Vagina (tissue), 2 donors: ENCODE results near the gene LRFN3. TPM values are rescaled to one million over a fixed set of nuclear protein-coding genes. Genes with fewer than 3 reads are reported as not detected.
A peak's percentile ranks its signal among the peaks of the same experiment; 100 is the strongest.
"Not testable (repeated sequence)": the region's sequence is repeated elsewhere in the genome, so short reads cannot be mapped to it uniquely, and the experiment has no call there.

Experiments used
- DNase-seq, 2 donors: peaks; one replicate each; pipeline ENCODE4 v3.0.0-alpha.2; 2017; ENCODE audit errors: extremely low spot score in 2 of 2
- H3K27ac ChIP-seq: fragments of 200-600 bp; sonication (generic); one replicate; pipeline ENCODE4 v1.5.1; 2019
- H3K27me3 ChIP-seq: fragments of 200-600 bp; sonication (generic); one replicate; pipeline ENCODE4 v1.5.1; 2019
- H3K36me3 ChIP-seq, 2 donors: fragments of 200-600 bp; sonication (generic); one replicate each; pipeline ENCODE4 v1.5.1; 2017 to 2019
- H3K4me1 ChIP-seq: fragments of 200-600 bp; sonication (generic); one replicate; pipeline ENCODE4 v1.5.1; 2019
- H3K4me3 ChIP-seq, 2 donors: fragments of 200-600 bp; sonication (generic); 1 replicate in 1 of 2; 2 replicates in 1 of 2; pipeline ENCODE4 v1.5.1; 2016 to 2019
- H3K9me3 ChIP-seq: fragments of 200-600 bp; sonication (generic); one replicate; pipeline ENCODE4 v1.5.1; 2019
- CTCF ChIP-seq, 3 experiments: fragments of 450-650 bp in 2 of 3; fragments of 200-600 bp in 1 of 3; sonication (generic) in 1 of 3; IDR thresholded peaks; one replicate each; pipeline ENCODE4 v1.5.1; 2017 to 2019; ENCODE audit warnings: antibody characterized with exemption in 3 of 3, mild to moderate bottlenecking in 2 of 3, moderate library complexity in 2 of 3
- POLR2A ChIP-seq, 2 donors: fragments of 450-650 bp; IDR thresholded peaks; one replicate each; pipeline ENCODE4 v1.6.1; 2017; ENCODE audit warnings: antibody characterized with exemption in 2 of 2, mild to moderate bottlenecking in 2 of 2, moderate library complexity in 2 of 2
- POLR2AphosphoS5 ChIP-seq, 2 donors: sonication (generic); formaldehyde crosslinking; IDR thresholded peaks; one replicate each; pipeline ENCODE4 v1.9.0; 2017; ENCODE audit warnings: antibody characterized with exemption in 2 of 2, mild to moderate bottlenecking in 2 of 2, low read depth in 1 of 2; ENCODE audit not compliant: insufficient read depth in 1 of 2
- intact Hi-C: fragments of 100-400 bp; cut with DNase I; formaldehyde crosslinking; loops from one replicate; pipeline ENCODE4 v1.15.1; 2023
- total RNA-seq: library from RNA; depleted of rRNA; stranded (reverse); fragments of >200 nt; gene quantifications from one replicate; pipeline ENCODE4 v1.2.3, GENCODE V29; 2016

Gene LRFN3
- total RNA-seq, 1 donor from 2014 or later, result 9.1 TPM

GRCh38 chr19:35905178-35905727, 30.9 kb upstream of the LRFN3 start:
- no peaks in the 10 kb centered on the region for H3K9me3 ChIP-seq
- no peaks in the 10 kb centered on the region for H3K27me3 ChIP-seq
- H3K27ac ChIP-seq, result no peak overlapping the region
- H3K36me3 ChIP-seq, result no peaks in the 10 kb centered on the region
- intact Hi-C loops, result no loop called here
- peaks cover 24% of the 10 kb centered on the region for H3K4me1 ChIP-seq
- no peak overlapping the region for H3K4me3 ChIP-seq
- DNase-seq, result no peak
- TF ChIP-seq CTCF (IDR thresholded peaks at IDR 0.05) (no peak), POLR2A (IDR thresholded peaks at IDR 0.05) (no peak), POLR2AphosphoS5 (IDR thresholded peaks at IDR 0.05; ENCODE audit: insufficient read depth in 1 of 2, low read depth in 1 of 2) (no peak)

GRCh38 chr19:35907377-35907745, 28.8 kb upstream of the LRFN3 start:
- Histone ChIP-seq H3K36me3 (no peaks in the 10 kb centered on the region), H3K27me3 (no peaks in the 10 kb centered on the region), H3K27ac (peak overlapping the region; percentile 20), H3K9me3 (no peaks in the 10 kb centered on the region), H3K4me1 (peaks cover 9% of the 10 kb centered on the region), H3K4me3 (peak overlapping the region in 1 of 2 donors; percentile 16)
- intact Hi-C loops, result no loop called here
- TF ChIP-seq CTCF (IDR thresholded peaks at IDR 0.05) (no peak), POLR2AphosphoS5 (IDR thresholded peaks at IDR 0.05; ENCODE audit: insufficient read depth in 1 of 2, low read depth in 1 of 2) (no peak), POLR2A (IDR thresholded peaks at IDR 0.05) (no peak)
- DNase-seq, result no peak

GRCh38 chr19:35908010-35908441, 28.1 kb upstream of the LRFN3 start, which contains the start of gene TYROBP:
TYROBP (minus strand) TSS chr19:35908295; CDS start chr19:35908228, 67 bp downstream.
- H3K27ac ChIP-seq, result peak within 1 kb of the TSS; percentile 20
- TF ChIP-seq CTCF (IDR thresholded peaks at IDR 0.05) (no peak), POLR2A (IDR thresholded peaks at IDR 0.05) (no peak), POLR2AphosphoS5 (IDR thresholded peaks at IDR 0.05; ENCODE audit: insufficient read depth in 1 of 2, low read depth in 1 of 2) (no peak)
- DNase-seq, result no peak
- intact Hi-C loops, result no loop called here
- H3K4me1 ChIP-seq, result peaks cover 9% of the 10 kb centered on the region
- no peaks in the 10 kb centered on the region for H3K27me3 ChIP-seq
- H3K36me3 ChIP-seq, result no peaks in the 10 kb centered on the region
- peak within 1 kb of the TSS in 1 of 2 donors; percentile 16 for H3K4me3 ChIP-seq
- no peaks in the 10 kb centered on the region for H3K9me3 ChIP-seq

- intact Hi-C loops, result no loop called here
- H3K27ac ChIP-seq, result no peak overlapping the region
- no peaks in the 10 kb centered on the region for H3K27me3 ChIP-seq
- H3K9me3 ChIP-seq, result no peaks in the 10 kb centered on the region
- no peak for DNase-seq
- no peak overlapping the region for H3K4me3 ChIP-seq
- H3K36me3 ChIP-seq, result no peaks in the 10 kb centered on the region
- H3K4me1 ChIP-seq, result no peaks in the 10 kb centered on the region
- TF ChIP-seq POLR2AphosphoS5 (IDR thresholded peaks at IDR 0.05; ENCODE audit: insufficient read depth in 1 of 2, low read depth in 1 of 2), result peak in 1 of 2 donors; percentile 44
- TF ChIP-seq CTCF (IDR thresholded peaks at IDR 0.05), result no peak
- TF ChIP-seq POLR2A (IDR thresholded peaks at IDR 0.05), result peak in 1 of 2 donors; percentile 7
These were observed 27.0 kb upstream of the LRFN3 start for GRCh38 chr19:35908973-35909683.

- no peaks in the 10 kb centered on the region for H3K27me3 ChIP-seq
- H3K4me3 ChIP-seq, result no peak overlapping the region
- no peaks in the 10 kb centered on the region for H3K9me3 ChIP-seq
- intact Hi-C loops, result no loop called here
- no peak for TF ChIP-seq CTCF (IDR thresholded peaks at IDR 0.05)
- H3K27ac ChIP-seq, result no peak overlapping the region
- no peaks in the 10 kb centered on the region for H3K4me1 ChIP-seq
- no peaks in the 10 kb centered on the region for H3K36me3 ChIP-seq
- DNase-seq, result no peak
These were observed 26.5 kb upstream of the LRFN3 start for GRCh38 chr19:35909684-35910035.

- intact Hi-C loops, H3K27ac ChIP-seq: not testable (repeated sequence)
These were observed 25.8 kb upstream of the LRFN3 start for GRCh38 chr19:35910355-35910754.

More at GRCh38 chr19:35910355-35910754, 25.8 kb upstream of the LRFN3 start:
- H3K36me3 ChIP-seq, H3K9me3 ChIP-seq, H3K4me3 ChIP-seq, H3K27me3 ChIP-seq, DNase-seq, H3K4me1 ChIP-seq: not testable (repeated sequence)
